IMR-90 (cell line): ENCODE results near the gene DSP. TPM values are rescaled to one million over a fixed set of nuclear protein-coding genes. Genes with fewer than 3 reads are reported as not detected.

Experiments used
- ATAC-seq: fragments of 200-7000 bp; cut with Tn5 transposase; 2 replicates; pipeline ENCODE4 v1.9.1; 2020; ENCODE audit warnings: low read depth, mild to moderate bottlenecking, moderate library complexity
- BruUV-seq: library from RNA; stranded (reverse); fragments of 400-500 nt; replicated peaks from 2 replicates; lab custom pipeline; 2021; lab: Mats Ljungman, UMichigan
- CTCF ChIA-PET: fragments of 300-600 bp; formaldehyde crosslinking; extraction: SDS; loops from one replicate; lab custom pipeline; 2021; ENCODE audit warnings: antibody characterized with exemption; lab: Yijun Ruan, JAX
- POLR2A ChIA-PET: fragments of 300-600 bp; sonication (Branson Sonifier 250); formaldehyde crosslinking; loops from one replicate; lab custom pipeline; 2022; ENCODE audit warnings: antibody characterized with exemption; ENCODE audit not compliant: unreplicated experiment; lab: Charles Lee
- DNase-seq: peaks from one replicate; pipeline ENCODE4 v3.0.0; 2013
- H2AFZ ChIP-seq: replicated peaks from 2 replicates; pipeline ENCODE3; 2013; ENCODE audit warnings: low read length, mild to moderate bottlenecking; ENCODE audit not compliant: poor library complexity
- H2AK5ac ChIP-seq: 2 replicates; pipeline ENCODE4 v1.6.1; 2013; ENCODE audit warnings: low read depth, low read length, inconsistent platforms
- H2AK9ac ChIP-seq: replicated peaks from 2 replicates; pipeline ENCODE3; 2013; ENCODE audit warnings: mild to moderate bottlenecking, low read depth, low read length, moderate library complexity; ENCODE audit not compliant: poor library complexity
- H2BK120ac ChIP-seq: 2 replicates; pipeline ENCODE4 v1.6.1; 2013; ENCODE audit warnings: low read depth, low read length, inconsistent platforms
- H2BK15ac ChIP-seq: 3 replicates; pipeline ENCODE4 v1.6.1; 2013; ENCODE audit warnings: low read depth, low read length, inconsistent platforms
- H2BK20ac ChIP-seq: 2 replicates; pipeline ENCODE4 v1.6.1; 2013; ENCODE audit warnings: low read depth, mild to moderate bottlenecking, inconsistent platforms, low read length, moderate library complexity
- H2BK5ac ChIP-seq: 2 replicates; pipeline ENCODE4 v1.6.1; 2013; ENCODE audit warnings: mild to moderate bottlenecking, low read depth, low read length, inconsistent platforms; ENCODE audit not compliant: poor library complexity, severe bottlenecking
- H3K14ac ChIP-seq: replicated peaks from 2 replicates; pipeline ENCODE4 v1.6.1; 2013; ENCODE audit warnings: low read depth, low read length, inconsistent platforms
- H3K18ac ChIP-seq: 2 replicates; pipeline ENCODE4 v1.6.1; 2013; ENCODE audit warnings: low read depth, low read length, control low read depth
- H3K23ac ChIP-seq: 2 replicates; pipeline ENCODE4 v1.6.1; 2013; ENCODE audit warnings: low read depth, low read length, inconsistent platforms
- H3K27ac ChIP-seq: 2 replicates; pipeline ENCODE4 v1.5.1; 2013; ENCODE audit warnings: mild to moderate bottlenecking, control low read depth, low read length; ENCODE audit not compliant: insufficient read depth
- H3K27me3 ChIP-seq: 2 replicates; pipeline ENCODE4 v1.6.1; 2013; ENCODE audit warnings: low read length; ENCODE audit not compliant: control insufficient read depth, insufficient read depth
- H3K36me3 ChIP-seq: 2 replicates; pipeline ENCODE4 v1.6.1; 2013; ENCODE audit warnings: low read length, mixed read lengths; ENCODE audit not compliant: control insufficient read depth, insufficient read depth
- H3K4ac ChIP-seq: 2 replicates; pipeline ENCODE4 v1.6.1; 2013; ENCODE audit warnings: low read depth, low read length, inconsistent platforms
- H3K4me1 ChIP-seq: 2 replicates; pipeline ENCODE4 v1.6.1; 2013; ENCODE audit warnings: low read length, mixed read lengths; ENCODE audit not compliant: control insufficient read depth, insufficient read depth
- H3K4me2 ChIP-seq: 2 replicates; pipeline ENCODE4 v1.6.1; 2013; ENCODE audit warnings: low read depth, mild to moderate bottlenecking, control low read depth, low read length, moderate library complexity
- H3K4me3 ChIP-seq: 2 replicates; pipeline ENCODE4 v1.5.1; 2013; ENCODE audit warnings: low read depth, mild to moderate bottlenecking, control low read depth, low read length, moderate library complexity; ENCODE audit not compliant: insufficient read depth
- H3K56ac ChIP-seq: 2 replicates; pipeline ENCODE4 v1.6.1; 2013; ENCODE audit warnings: low read length, inconsistent platforms; ENCODE audit not compliant: insufficient read depth; ENCODE audit errors: extremely low read depth
- H3K79me1 ChIP-seq, 2 experiments: 2 replicates each; pipeline ENCODE4 v1.6.1; 2013; ENCODE audit warnings: low read length in 2 of 2, inconsistent platforms in 1 of 2, low read depth in 1 of 2
- H3K9ac ChIP-seq: 2 replicates; pipeline ENCODE4 v1.6.1; 2013; ENCODE audit warnings: low read depth, low read length, control low read depth
- H3K9me1 ChIP-seq: 2 replicates; pipeline ENCODE4 v1.6.1; 2013; ENCODE audit warnings: low read length, inconsistent platforms; ENCODE audit not compliant: insufficient read depth
- H3K9me3 ChIP-seq: 2 replicates; pipeline ENCODE4 v1.6.1; 2013; ENCODE audit warnings: low read length; ENCODE audit not compliant: control insufficient read depth, insufficient read depth
- H4K20me1 ChIP-seq: 2 replicates; pipeline ENCODE4 v1.6.1; 2013; ENCODE audit warnings: low read length, inconsistent platforms; ENCODE audit not compliant: insufficient read depth
- H4K5ac ChIP-seq: 2 replicates; pipeline ENCODE4 v1.6.1; 2013; ENCODE audit warnings: mild to moderate bottlenecking, low read depth, low read length, control low read depth
- H4K8ac ChIP-seq, 2 experiments: 2 replicates each; pipeline ENCODE4 v1.6.1; 2013; ENCODE audit warnings: low read depth in 2 of 2, low read length in 2 of 2, control low read depth in 1 of 2, inconsistent platforms in 1 of 2
- H4K91ac ChIP-seq: 2 replicates; pipeline ENCODE4 v1.6.1; 2013; ENCODE audit warnings: low read depth, low read length, inconsistent platforms; ENCODE audit not compliant: insufficient read depth
- CEBPB ChIP-seq: IDR thresholded peaks from 2 replicates; pipeline ENCODE4 v1.6.1; 2012; ENCODE audit warnings: low read depth, low read length, improper control_type of control experiment
- FOS ChIP-seq: fragments of 150-350 bp; IDR thresholded peaks from 2 replicates; pipeline ENCODE4 v1.6.1; 2016; ENCODE audit warnings: low read depth, low read length
- RAD21 ChIP-seq: IDR thresholded peaks from 2 replicates; pipeline ENCODE4 v1.6.1; 2012; ENCODE audit warnings: low read length, improper control_type of control experiment
- RCOR1 ChIP-seq: IDR thresholded peaks from 2 replicates; pipeline ENCODE4 v1.6.1; 2012; ENCODE audit warnings: mild to moderate bottlenecking, low read length, improper control_type of control experiment; ENCODE audit not compliant: insufficient replicate concordance
- RFX5 ChIP-seq: IDR thresholded peaks from 2 replicates; pipeline ENCODE4 v1.8.0; 2012; ENCODE audit warnings: low read depth, mild to moderate bottlenecking, low read length, moderate library complexity
- USF2 ChIP-seq: fragments of 150-350 bp; IDR thresholded peaks from 2 replicates; pipeline ENCODE4 v1.6.1; 2017; ENCODE audit warnings: mild to moderate bottlenecking, antibody characterized with exemption, low read length, low read depth
- WGBS, 2 experiments: methylation state at CpG; one replicate each; pipeline versions ENCODE4 v1.1.5 to v1.1.7; 2013; ENCODE audit warnings: missing lambda C conversion rate in 2 of 2; ENCODE audit not compliant: insufficient read length in 1 of 2; ENCODE audit errors: extremely low coverage in 2 of 2; 5-methylcytosine and 5-hydroxymethylcytosine counted together
- dilution Hi-C: fragments of 300-500 bp; cut with HindIII; formaldehyde crosslinking; loops from one replicate; pipeline ENCODE4 v1.14.3; 2018; ENCODE audit warnings: low sequenced_read_pairs; ENCODE audit not compliant: unreplicated experiment
- in situ Hi-C: fragments of 300-500 bp; cut with MboI; formaldehyde crosslinking; loops from 3 replicates; pipeline ENCODE4 v1.14.3; 2019; ENCODE audit warnings: low sequenced_read_pairs, inconsistent platforms, mixed read lengths
- intact Hi-C: fragments of 100-400 bp; cut with micrococcal nuclease; formaldehyde crosslinking; loops from 2 replicates; pipeline ENCODE4 v1.10.0; 2022
- polyA plus RNA-seq, 3 experiments: library from polyadenylated mRNA; depleted of rRNA; stranded (reverse); fragments of >200 nt; gene quantifications; 2 replicates each; pipeline ENCODE4 v1.2.3, GENCODE V29; 2012; ENCODE audit warnings: low replicate concordance in 1 of 3
- total RNA-seq: library from RNA; depleted of rRNA; stranded (reverse); fragments of >200 nt; gene quantifications from 2 replicates; pipeline ENCODE4 v1.2.3, GENCODE V29; 2012

Gene DSP
- total and polyA plus RNA-seq, 2 of the 4 experiments (the other 2 are of a cell fraction): 7.1 to 20.1 TPM

GRCh38 chr6:7505189-7505699 lies 36.2 kb upstream of the DSP start:
- intact Hi-C loops: no loop called here
- POLR2A ChIA-PET: no interaction called here

More at GRCh38 chr6:7505189-7505699, 36.2 kb upstream of the DSP start:
- Histone ChIP-seq H3K79me1 (no peaks in the 10 kb centered on the region), H3K23ac (no peak overlapping the region), H2AK5ac (no peak overlapping the region), H2BK120ac (no peak overlapping the region), H3K4me1 (peaks cover 5% of the 10 kb centered on the region), H3K18ac (no peak overlapping the region), H3K9me3 (no peaks in the 10 kb centered on the region), H3K9me1 (no peaks in the 10 kb centered on the region), H3K4ac (no peak overlapping the region), H3K9ac (0 out of 2 replicates have a peak overlapping the region, but pooled peaks have one; percentile 21), H3K36me3 (no peaks in the 10 kb centered on the region), H3K27me3 (no peaks in the 10 kb centered on the region), H3K4me3 (no peak overlapping the region; the same call in 1 of the 2 replicates), H4K8ac (no peak overlapping the region; a peak in 1 of 4 replicates), H2BK20ac (no peak overlapping the region), H2BK15ac (no peak overlapping the region), H3K56ac (no peak overlapping the region), H3K4me2 (peak overlapping the region; percentile 85), H2AK9ac (peak overlapping the region; percentile 12), H4K91ac (no peak overlapping the region), H3K14ac (no peak overlapping the region), H3K27ac (no peak overlapping the region), H2BK5ac (no peak overlapping the region), H4K5ac (no peak overlapping the region), H2AFZ (peak overlapping the region; percentile 73), H4K20me1 (no peaks in the 10 kb centered on the region)
- ATAC-seq: peak; percentile 42
- no TSS peak for BruUV-seq
- dilution Hi-C loops: no loop called here
- WGBS, 2 experiments: 8% methylated on average over 2 of the region's 10 CpGs; no CpG with 5 or more reads in 1 of the 2 experiments
- peak; percentile 85 for DNase-seq
- no peak for TF ChIP-seq RCOR1
- TF ChIP-seq RFX5: no peak
- no peak for TF ChIP-seq CEBPB
- peak; percentile 59; the same call in 1 of the 2 replicates for TF ChIP-seq USF2
- no peak for TF ChIP-seq RAD21
- no peak for TF ChIP-seq FOS
- CTCF ChIA-PET: no interaction called here
- in situ Hi-C loops: no loop called here
